GM18502 (cell line): ENCODE data around the gene ARID3C.
"Not testable (repeated sequence)": the region's sequence is repeated elsewhere in the genome, so short reads cannot be mapped to it uniquely, and the experiment has no call there.

Experiments used
- ATAC-seq: cut with Tn5 transposase; IDR thresholded peaks from one replicate; pipeline ENCODE4 v1.9.1; 2021; ENCODE audit warnings: mild to moderate bottlenecking; ENCODE audit not compliant: unreplicated experiment, poor library complexity

Gene ARID3C

GRCh38 chr9:34653151-34654072 lies 24.5 kb upstream of the ARID3C start:
- no peak for ATAC-seq

GRCh38 chr9:34652602-34653000 lies 23.7 kb upstream of the ARID3C start:
- no peak for ATAC-seq

GRCh38 chr9:34651876-34652601 lies 23.2 kb upstream of the ARID3C start, which contains the start of gene IL11RA:
TSS of gene IL11RA (plus strand) at chr9:34652185. CDS start at chr9:34655218, 3,033 bp downstream.
- ATAC-seq, result no peak

GRCh38 chr9:34651321-34651720 lies 22.5 kb upstream of the ARID3C start:
- no peak for ATAC-seq

- no peak for ATAC-seq
Observed at GRCh38 chr9:34650816-34651215, 21.9 kb upstream of the ARID3C start.

- ATAC-seq, result no peak
Observed at GRCh38 chr9:34648673-34649072, 19.8 kb upstream of the ARID3C start.

GRCh38 chr9:34647651-34648050 lies 18.8 kb upstream of the ARID3C start:
- ATAC-seq, result no peak

GRCh38 chr9:34647084-34647403 lies 18.2 kb upstream of the ARID3C start:
- ATAC-seq, result no peak

- peak; percentile 88 for ATAC-seq
Observed at GRCh38 chr9:34646211-34647083, 17.6 kb upstream of the ARID3C start, which contains the start of gene GALT. TSS of gene GALT (plus strand) at chr9:34646675. CDS start at chr9:34646705, 30 bp downstream.

- ATAC-seq, result no peak
Observed at GRCh38 chr9:34644766-34645314, 16.0 kb upstream of the ARID3C start.

GRCh38 chr9:34642679-34643078 lies 13.8 kb upstream of the ARID3C start:
- ATAC-seq, result no peak

- ATAC-seq, result not testable (repeated sequence)
Observed at GRCh38 chr9:34639322-34639721, 10.5 kb upstream of the ARID3C start.

GRCh38 chr9:34638138-34638445 lies 9.2 kb upstream of the ARID3C start:
- ATAC-seq, result no peak

GRCh38 chr9:34637356-34638137 lies 8.7 kb upstream of the ARID3C start, which contains the start of gene SIGMAR1:
TSS of gene SIGMAR1 (minus strand) at chr9:34637787. CDS start at chr9:34637697, 90 bp downstream.
- peak; percentile 93 for ATAC-seq

GRCh38 chr9:34636791-34637355 lies 8.0 kb upstream of the ARID3C start:
- ATAC-seq, result no peak

- ATAC-seq, result no peak
Observed at GRCh38 chr9:34635556-34635955, 6.7 kb upstream of the ARID3C start.

- ATAC-seq, result no peak
Observed at GRCh38 chr9:34634551-34635248, 5.8 kb upstream of the ARID3C start.

GRCh38 chr9:34633851-34634550 lies 5.1 kb upstream of the ARID3C start:
- ATAC-seq, result no peak
